HG02588 (cell line): ENCODE results near the gene ACYP2.
"Not testable (repeated sequence)": the region's sequence is repeated elsewhere in the genome, so short reads cannot be mapped to it uniquely, and the experiment has no call there.

Experiments used
- ATAC-seq: cut with Tn5 transposase; IDR thresholded peaks from one replicate; pipeline ENCODE4 v1.9.1; 2021; ENCODE audit warnings: mild to moderate bottlenecking, moderate library complexity; ENCODE audit not compliant: unreplicated experiment

ACYP2 gene

GRCh38 chr2:54115284-54116137 lies at the start of gene ACYP2:
TSS of gene ACYP2 (plus strand) at chr2:54115615.
- ATAC-seq: peak; percentile 83

GRCh38 chr2:54065891-54066290 lies 49.5 kb upstream of the ACYP2 start:
- ATAC-seq: no peak

- no peak for ATAC-seq
Measured at GRCh38 chr2:54067851-54068375, 47.5 kb upstream of the ACYP2 start.

- not testable (repeated sequence) for ATAC-seq
Measured at GRCh38 chr2:54072483-54072882, 42.9 kb upstream of the ACYP2 start.

- no peak for ATAC-seq
Measured at GRCh38 chr2:54073796-54074195, 41.6 kb upstream of the ACYP2 start.

GRCh38 chr2:54074606-54075341 lies 40.6 kb upstream of the ACYP2 start:
- no peak for ATAC-seq

GRCh38 chr2:54076586-54076985 lies 38.8 kb upstream of the ACYP2 start:
- ATAC-seq: no peak

- ATAC-seq: no peak
Measured at GRCh38 chr2:54077088-54077900, 38.1 kb upstream of the ACYP2 start.

- no peak for ATAC-seq
Measured at GRCh38 chr2:54079331-54079730, 36.1 kb upstream of the ACYP2 start.

- peak; percentile 96 for ATAC-seq
Measured at GRCh38 chr2:54081574-54081973, 33.8 kb upstream of the ACYP2 start.

- ATAC-seq: no peak
Measured at GRCh38 chr2:54083021-54083420, 32.4 kb upstream of the ACYP2 start.

- no peak for ATAC-seq
Measured at GRCh38 chr2:54083445-54083844, 32.0 kb upstream of the ACYP2 start.

- ATAC-seq: no peak
Measured at GRCh38 chr2:54084600-54084999, 30.8 kb upstream of the ACYP2 start.

- no peak for ATAC-seq
Measured at GRCh38 chr2:54085069-54085468, 30.3 kb upstream of the ACYP2 start.

GRCh38 chr2:54086157-54086556 lies 29.3 kb upstream of the ACYP2 start:
- no peak for ATAC-seq

- no peak for ATAC-seq
Measured at GRCh38 chr2:54088191-54088634, 27.2 kb upstream of the ACYP2 start.

- no peak for ATAC-seq
Measured at GRCh38 chr2:54088719-54089118, 26.7 kb upstream of the ACYP2 start.

- ATAC-seq: no peak
Measured at GRCh38 chr2:54090521-54091117, 24.8 kb upstream of the ACYP2 start.

- peak; percentile 49 for ATAC-seq
Measured at GRCh38 chr2:54092940-54093339, 22.5 kb upstream of the ACYP2 start.

- not testable (repeated sequence) for ATAC-seq
Measured at GRCh38 chr2:54095406-54095805, 20.0 kb upstream of the ACYP2 start.
